NT2/D1 (cell line): ENCODE data around the gene ESRP2.
A peak's percentile ranks its signal among the peaks of the same experiment; 100 is the strongest.

ENCODE experiments used
- DNase-seq: peaks from one replicate; pipeline ENCODE4 v3.0.0-alpha.2; 2011; ENCODE audit warnings: low read depth, low spot score
- H3K27me3 ChIP-seq: 2 replicates; pipeline ENCODE4 v1.6.0; 2011; ENCODE audit warnings: mild to moderate bottlenecking; ENCODE audit not compliant: insufficient read length, insufficient read depth
- H3K36me3 ChIP-seq: 2 replicates; pipeline ENCODE4 v1.6.1; 2011; ENCODE audit warnings: mild to moderate bottlenecking, low read length, mixed read lengths; ENCODE audit not compliant: insufficient read depth, insufficient read length
- H3K4me1 ChIP-seq: 2 replicates; pipeline ENCODE4 v1.5.1; 2011; ENCODE audit not compliant: insufficient read depth, insufficient read length
- H3K4me3 ChIP-seq: 2 replicates; pipeline ENCODE4 v1.5.1; 2011; ENCODE audit warnings: low read depth; ENCODE audit not compliant: insufficient read length
- H3K9ac ChIP-seq: 2 replicates; pipeline ENCODE4 v1.6.0; 2011; ENCODE audit warnings: low read depth; ENCODE audit not compliant: insufficient read length
- H3K9me3 ChIP-seq: 2 replicates; pipeline ENCODE4 v1.5.1; 2011; ENCODE audit warnings: mild to moderate bottlenecking, low read length; ENCODE audit not compliant: insufficient read depth
- SUZ12 ChIP-seq: IDR thresholded peaks from 2 replicates; pipeline ENCODE4 v1.6.1; 2011; ENCODE audit not compliant: insufficient read length, insufficient read depth; ENCODE audit errors: extremely low read depth
- YY1 ChIP-seq: IDR thresholded peaks from 2 replicates; pipeline ENCODE4 v1.6.1; 2011; ENCODE audit not compliant: insufficient read length, insufficient read depth
- ZNF274 ChIP-seq: IDR thresholded peaks from 2 replicates; pipeline ENCODE4 v1.6.1; 2011; ENCODE audit warnings: mild to moderate bottlenecking, low read depth, low read length

ESRP2 gene

GRCh38 chr16:68250951-68251350 is 15.0 kb upstream of the ESRP2 start:
- H3K9ac ChIP-seq, result no peak overlapping the region
- peaks cover 2% of the 10 kb centered on the region for H3K4me1 ChIP-seq
- H3K27me3 ChIP-seq, result peaks cover 12% of the 10 kb centered on the region

GRCh38 chr16:68249371-68249770 is 13.4 kb upstream of the ESRP2 start:
- Histone ChIP-seq H3K9ac (no peak overlapping the region), H3K9me3 (no peaks in the 10 kb centered on the region), H3K4me3 (no peak overlapping the region), H3K27me3 (peaks cover 25% of the 10 kb centered on the region), H3K4me1 (peaks cover 8% of the 10 kb centered on the region), H3K36me3 (peaks cover 8% of the 10 kb centered on the region)
- TF ChIP-seq ZNF274, result no peak
- TF ChIP-seq YY1, result no peak
- no peak for TF ChIP-seq SUZ12
- DNase-seq, result no peak

More at GRCh38 chr16:68250951-68251350, 15.0 kb upstream of the ESRP2 start:
- DNase-seq, result no peak
- Histone ChIP-seq H3K9me3 (no peaks in the 10 kb centered on the region), H3K36me3 (peaks cover 21% of the 10 kb centered on the region), H3K4me3 (no peak overlapping the region)
- TF ChIP-seq ZNF274, result no peak
- no peak for TF ChIP-seq SUZ12
- no peak for TF ChIP-seq YY1

GRCh38 chr16:68247932-68248331 is 12.0 kb upstream of the ESRP2 start:
- no peak overlapping the region for H3K4me3 ChIP-seq
- H3K36me3 ChIP-seq, result peaks cover 8% of the 10 kb centered on the region
- no peak for TF ChIP-seq SUZ12
- no peak for TF ChIP-seq ZNF274
- TF ChIP-seq YY1, result no peak
- H3K9ac ChIP-seq, result no peak overlapping the region
- no peak for DNase-seq
- H3K4me1 ChIP-seq, result peaks cover 11% of the 10 kb centered on the region
- peaks cover 35% of the 10 kb centered on the region for H3K27me3 ChIP-seq
- no peaks in the 10 kb centered on the region for H3K9me3 ChIP-seq

GRCh38 chr16:68247400-68247799 is 11.5 kb upstream of the ESRP2 start:
- no peaks in the 10 kb centered on the region for H3K9me3 ChIP-seq
- peaks cover 37% of the 10 kb centered on the region for H3K27me3 ChIP-seq
- no peak overlapping the region for H3K9ac ChIP-seq
- peaks cover 11% of the 10 kb centered on the region for H3K4me1 ChIP-seq
- no peak for DNase-seq
- TF ChIP-seq YY1, result no peak
- no peak for TF ChIP-seq SUZ12
- no peak for TF ChIP-seq ZNF274
- peaks cover 8% of the 10 kb centered on the region for H3K36me3 ChIP-seq
- H3K4me3 ChIP-seq, result no peak overlapping the region

- peaks cover 37% of the 10 kb centered on the region for H3K27me3 ChIP-seq
- H3K36me3 ChIP-seq, result peaks cover 8% of the 10 kb centered on the region
- no peak overlapping the region for H3K4me3 ChIP-seq
- H3K9ac ChIP-seq, result no peak overlapping the region
- H3K4me1 ChIP-seq, result peaks cover 11% of the 10 kb centered on the region
- TF ChIP-seq SUZ12 (no peak), ZNF274 (no peak), YY1 (no peak)
- DNase-seq, result no peak
- H3K9me3 ChIP-seq, result no peaks in the 10 kb centered on the region
These were observed 10.7 kb upstream of the ESRP2 start for GRCh38 chr16:68246666-68247065.

GRCh38 chr16:68246121-68246520 is 10.2 kb upstream of the ESRP2 start:
- TF ChIP-seq YY1 (no peak), SUZ12 (no peak), ZNF274 (no peak)
- H3K4me3 ChIP-seq, result no peak overlapping the region
- peaks cover 37% of the 10 kb centered on the region for H3K27me3 ChIP-seq
- H3K4me1 ChIP-seq, result peaks cover 11% of the 10 kb centered on the region
- peak overlapping the region; percentile 63 for H3K9ac ChIP-seq
- peaks cover 8% of the 10 kb centered on the region for H3K36me3 ChIP-seq
- no peaks in the 10 kb centered on the region for H3K9me3 ChIP-seq
- DNase-seq, result no peak

GRCh38 chr16:68244903-68245853 is 9.3 kb upstream of the ESRP2 start, which contains the start of gene PLA2G15:
Gene PLA2G15, plus strand, starts transcription at chr16:68245373. Its CDS starts 54 bp downstream, at chr16:68245427.
- TF ChIP-seq SUZ12, result no peak
- no peak for TF ChIP-seq YY1
- TF ChIP-seq ZNF274, result no peak
- Histone ChIP-seq H3K4me3 (peak within 1 kb of the TSS; percentile 92), H3K4me1 (peaks cover 11% of the 10 kb centered on the region), H3K27me3 (peaks cover 37% of the 10 kb centered on the region), H3K9ac (peak within 1 kb of the TSS; percentile 85), H3K36me3 (peaks cover 2% of the 10 kb centered on the region), H3K9me3 (no peaks in the 10 kb centered on the region)
- peak; percentile 93 for DNase-seq
